Smooth muscle cell (in vitro differentiated cells): ENCODE data around the gene TMEM185B. TPM values are rescaled to one million over a fixed set of nuclear protein-coding genes. Genes with fewer than 3 reads are reported as not detected.

Experiments used
- DNase-seq: peaks from one replicate; lab custom pipeline; 2025; ENCODE audit not compliant: unreplicated experiment; lab: John Stamatoyannopoulos, UW
- H2AFZ ChIP-seq: fragments of 200-600 bp; sonication (generic); 2 replicates; pipeline ENCODE4 v1.6.0; 2016; ENCODE audit warnings: antibody characterized with exemption, low read depth, mild to moderate bottlenecking
- H3F3A ChIP-seq: fragments of 200-600 bp; sonication (generic); 2 replicates; pipeline ENCODE4 v1.6.0; 2017; ENCODE audit warnings: antibody characterized with exemption, low read depth
- H3K27ac ChIP-seq: fragments of 200-600 bp; sonication (generic); 2 replicates; pipeline ENCODE4 v1.5.1; 2016; ENCODE audit warnings: low read depth, mild to moderate bottlenecking
- H3K27me3 ChIP-seq: fragments of 200-600 bp; sonication (generic); 2 replicates; pipeline ENCODE4 v1.6.1; 2016; ENCODE audit warnings: low read depth, mild to moderate bottlenecking
- H3K36me3 ChIP-seq: fragments of 200-600 bp; sonication (generic); 2 replicates; pipeline ENCODE4 v1.5.1; 2016; ENCODE audit warnings: low read depth
- H3K4me1 ChIP-seq: fragments of 200-600 bp; sonication (generic); 2 replicates; pipeline ENCODE4 v1.5.1; 2016; ENCODE audit warnings: low read depth
- H3K4me2 ChIP-seq: fragments of 200-600 bp; sonication (generic); 2 replicates; pipeline ENCODE4 v1.6.0; 2016; ENCODE audit warnings: mild to moderate bottlenecking
- H3K4me3 ChIP-seq: fragments of 200-600 bp; sonication (generic); 2 replicates; pipeline ENCODE4 v1.5.1; 2016; ENCODE audit warnings: mild to moderate bottlenecking
- H3K79me2 ChIP-seq: fragments of 200-600 bp; sonication (generic); 2 replicates; pipeline ENCODE4 v1.6.0; 2016; ENCODE audit warnings: low read depth, mild to moderate bottlenecking
- H3K9ac ChIP-seq: fragments of 200-600 bp; sonication (generic); 2 replicates; pipeline ENCODE4 v1.6.0; 2016; ENCODE audit warnings: low read depth
- H3K9me3 ChIP-seq: fragments of 200-600 bp; sonication (generic); replicated peaks from 2 replicates; pipeline ENCODE4 v1.5.1; 2016; ENCODE audit warnings: low read depth
- H4K20me1 ChIP-seq: fragments of 200-600 bp; sonication (generic); 2 replicates; pipeline ENCODE4 v1.6.0; 2016; ENCODE audit warnings: low read depth
- WGBS: methylation state at CpG from one replicate; pipeline ENCODE4 v1.1.7; 2016; ENCODE audit warnings: low lambda C conversion rate; 5-methylcytosine and 5-hydroxymethylcytosine counted together
- polyA plus RNA-seq: library from polyadenylated mRNA; unstranded; fragments of >200 nt; fragmentation: Nextera tagmentation; extraction: Ambion mirVana; gene quantifications from 2 replicates; pipeline ENCODE4 v1.2.1, GENCODE V29; 2016
- total RNA-seq: library from RNA; depleted of rRNA; stranded (reverse); fragments of >200 nt; gene quantifications from 2 replicates; pipeline ENCODE4 v1.2.3, GENCODE V29; 2014
- TF ChIP-seq, protein P1 (sequence below): fragments of 200-600 bp; sonication (generic); IDR thresholded peaks from 2 replicates; pipeline ENCODE4 v1.5.1; 2017; ENCODE audit warnings: borderline replicate concordance, mild to moderate bottlenecking, antibody characterized with exemption; ENCODE audit not compliant: insufficient read depth, poor library complexity, severe bottlenecking

The TMEM185B gene
- total and polyA plus RNA-seq, 2 experiments from 2014 or later = 18.2 to 27.8 TPM

DNA sequence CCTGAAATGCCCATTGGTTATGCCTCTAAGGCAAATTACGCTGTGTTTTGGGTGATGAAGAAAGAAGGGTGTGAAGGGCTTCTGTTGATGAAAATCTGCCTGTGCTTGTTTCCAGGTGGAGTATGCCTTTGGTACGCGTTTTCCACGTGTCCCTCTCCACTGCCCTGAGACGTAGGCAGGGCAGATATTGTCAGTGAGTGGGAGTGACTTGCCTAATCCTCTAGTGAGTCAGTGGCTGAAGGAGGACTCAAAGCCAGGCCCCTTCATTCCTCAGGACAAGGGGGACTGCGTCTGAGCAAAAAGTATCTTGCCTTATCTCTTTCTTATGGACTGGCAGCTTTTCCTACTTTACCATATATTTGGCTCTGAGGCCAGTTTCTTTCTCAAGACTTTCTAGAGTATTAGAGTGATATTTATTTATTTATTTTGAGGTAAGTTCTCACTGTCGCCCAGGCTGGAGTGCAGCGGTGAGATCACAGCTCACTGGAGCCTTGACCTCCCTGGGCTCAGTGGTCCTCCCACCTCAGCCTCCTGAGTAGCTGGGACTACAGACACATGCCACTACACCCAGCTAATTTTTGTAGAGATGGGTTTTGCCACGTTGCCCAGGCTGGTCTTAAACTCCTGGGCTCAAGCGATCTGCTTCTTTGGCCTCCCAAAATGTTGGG lies 39.7 kb upstream of the TMEM185B start:
- H3K4me2 ChIP-seq = peak overlapping the region; percentile 58
- no peak overlapping the region for H2AFZ ChIP-seq
- peaks cover 3% of the 10 kb centered on the region for H3F3A ChIP-seq
- 28% methylated on average over 10 of the region's 10 CpGs for WGBS
- H3K9me3 ChIP-seq = no peaks in the 10 kb centered on the region
- H3K9ac ChIP-seq = peak overlapping the region; percentile 10
- TF ChIP-seq, protein P1, sequence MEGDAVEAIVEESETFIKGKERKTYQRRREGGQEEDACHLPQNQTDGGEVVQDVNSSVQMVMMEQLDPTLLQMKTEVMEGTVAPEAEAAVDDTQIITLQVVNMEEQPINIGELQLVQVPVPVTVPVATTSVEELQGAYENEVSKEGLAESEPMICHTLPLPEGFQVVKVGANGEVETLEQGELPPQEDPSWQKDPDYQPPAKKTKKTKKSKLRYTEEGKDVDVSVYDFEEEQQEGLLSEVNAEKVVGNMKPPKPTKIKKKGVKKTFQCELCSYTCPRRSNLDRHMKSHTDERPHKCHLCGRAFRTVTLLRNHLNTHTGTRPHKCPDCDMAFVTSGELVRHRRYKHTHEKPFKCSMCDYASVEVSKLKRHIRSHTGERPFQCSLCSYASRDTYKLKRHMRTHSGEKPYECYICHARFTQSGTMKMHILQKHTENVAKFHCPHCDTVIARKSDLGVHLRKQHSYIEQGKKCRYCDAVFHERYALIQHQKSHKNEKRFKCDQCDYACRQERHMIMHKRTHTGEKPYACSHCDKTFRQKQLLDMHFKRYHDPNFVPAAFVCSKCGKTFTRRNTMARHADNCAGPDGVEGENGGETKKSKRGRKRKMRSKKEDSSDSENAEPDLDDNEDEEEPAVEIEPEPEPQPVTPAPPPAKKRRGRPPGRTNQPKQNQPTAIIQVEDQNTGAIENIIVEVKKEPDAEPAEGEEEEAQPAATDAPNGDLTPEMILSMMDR = no peak
- H3K79me2 ChIP-seq = peaks cover 73% of the 10 kb centered on the region
- DNase-seq = no peak
- H4K20me1 ChIP-seq = peaks cover 85% of the 10 kb centered on the region
- H3K4me1 ChIP-seq = peaks cover 12% of the 10 kb centered on the region
- no peaks in the 10 kb centered on the region for H3K27me3 ChIP-seq
- no peaks in the 10 kb centered on the region for H3K36me3 ChIP-seq
- H3K27ac ChIP-seq = peak overlapping the region; percentile 81
- H3K4me3 ChIP-seq = no peak overlapping the region

DNA sequence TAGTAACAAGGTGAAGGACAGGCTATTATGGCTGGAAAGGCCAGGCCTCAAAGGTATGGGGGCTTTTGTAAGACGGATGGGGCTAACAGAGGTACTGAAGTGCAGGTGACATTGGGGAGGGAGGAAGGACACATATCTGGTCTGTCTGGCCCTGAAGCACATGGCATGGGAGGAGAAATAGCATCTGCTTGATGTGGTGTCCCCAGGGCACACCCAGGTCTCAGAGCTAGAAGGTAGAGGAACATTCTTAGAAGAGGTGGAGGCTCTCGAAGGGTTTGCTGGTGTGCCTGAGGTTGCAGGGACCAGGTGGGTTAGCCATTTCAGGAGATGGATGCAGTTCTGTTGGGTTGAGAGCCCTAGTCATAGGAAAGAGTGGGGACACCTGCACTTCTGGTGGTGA lies 39.0 kb upstream of the TMEM185B start:
- peaks cover 12% of the 10 kb centered on the region for H3K4me1 ChIP-seq
- TF ChIP-seq, protein P1 = no peak
- no peak overlapping the region for H2AFZ ChIP-seq
- peaks cover 73% of the 10 kb centered on the region for H3K79me2 ChIP-seq
- no peak overlapping the region for H3K9ac ChIP-seq
- H3K27me3 ChIP-seq = no peaks in the 10 kb centered on the region
- H3K4me3 ChIP-seq = no peak overlapping the region
- H3K27ac ChIP-seq = peak overlapping the region; percentile 81
- H3K36me3 ChIP-seq = no peaks in the 10 kb centered on the region
- H3K9me3 ChIP-seq = no peaks in the 10 kb centered on the region
- DNase-seq = no peak
- 66% methylated on average over 2 of the region's 2 CpGs for WGBS
- H3F3A ChIP-seq = peaks cover 3% of the 10 kb centered on the region
- peak overlapping the region; percentile 58 for H3K4me2 ChIP-seq
- peaks cover 87% of the 10 kb centered on the region for H4K20me1 ChIP-seq

DNA sequence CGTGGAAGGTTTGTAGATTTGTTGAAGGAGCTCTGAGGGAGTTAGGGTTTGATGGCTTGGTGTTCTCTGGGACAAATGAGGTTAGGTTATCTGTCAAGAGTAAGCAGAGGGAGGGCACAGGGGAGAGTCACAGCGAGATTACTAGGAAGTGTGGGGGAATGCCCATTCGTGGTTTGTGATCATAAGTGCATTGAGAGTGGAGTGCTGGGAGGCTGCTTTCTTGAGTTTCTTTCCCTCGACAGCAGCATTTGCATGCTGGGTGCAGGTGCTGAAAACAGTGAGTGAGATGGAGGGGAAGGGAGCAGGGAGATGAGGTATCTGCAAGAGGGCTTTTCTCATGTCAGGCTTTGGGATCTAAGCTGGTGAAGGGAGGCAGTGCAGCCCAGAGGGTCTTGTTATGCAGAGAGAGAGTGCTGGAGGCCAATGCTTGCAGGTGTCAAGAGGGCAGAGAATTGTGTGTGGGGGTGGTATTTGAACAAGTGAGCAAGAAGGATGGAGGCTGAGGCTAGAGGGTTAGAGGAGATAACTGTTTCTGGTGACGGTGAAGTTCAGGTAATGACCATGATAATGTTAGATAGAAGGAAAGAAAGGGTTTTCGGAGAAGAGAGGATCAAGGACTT lies 38.3 kb upstream of the TMEM185B start:
- Histone ChIP-seq H3K4me3 (no peak overlapping the region), H3K4me1 (peaks cover 14% of the 10 kb centered on the region), H3K79me2 (peaks cover 73% of the 10 kb centered on the region), H3K4me2 (no peak overlapping the region), H2AFZ (no peak overlapping the region), H3K9me3 (no peaks in the 10 kb centered on the region), H4K20me1 (peaks cover 86% of the 10 kb centered on the region), H3K27me3 (no peaks in the 10 kb centered on the region), H3K27ac (no peak overlapping the region), H3K36me3 (no peaks in the 10 kb centered on the region), H3F3A (peaks cover 3% of the 10 kb centered on the region), H3K9ac (no peak overlapping the region)
- 84% methylated on average over 6 of the region's 6 CpGs for WGBS
- DNase-seq = no peak
- TF ChIP-seq, protein P1 = no peak
